Left kidney (tissue), 2 donors: ENCODE results near the gene TIAM2. TPM values are rescaled to one million over a fixed set of nuclear protein-coding genes. Genes with fewer than 3 reads are reported as not detected.

Experiments
- DNase-seq: peaks from one replicate; pipeline ENCODE4 v3.0.0-alpha.2; 2013
- polyA plus RNA-seq: library from polyadenylated mRNA; unstranded; fragments of 120-200 nt; gene quantifications from one replicate; pipeline ENCODE4 v1.2.1, GENCODE V29; 2013; ENCODE audit not compliant: insufficient read length

TIAM2 gene
- polyA plus RNA-seq, 1 donor = 24.0 TPM

DNA sequence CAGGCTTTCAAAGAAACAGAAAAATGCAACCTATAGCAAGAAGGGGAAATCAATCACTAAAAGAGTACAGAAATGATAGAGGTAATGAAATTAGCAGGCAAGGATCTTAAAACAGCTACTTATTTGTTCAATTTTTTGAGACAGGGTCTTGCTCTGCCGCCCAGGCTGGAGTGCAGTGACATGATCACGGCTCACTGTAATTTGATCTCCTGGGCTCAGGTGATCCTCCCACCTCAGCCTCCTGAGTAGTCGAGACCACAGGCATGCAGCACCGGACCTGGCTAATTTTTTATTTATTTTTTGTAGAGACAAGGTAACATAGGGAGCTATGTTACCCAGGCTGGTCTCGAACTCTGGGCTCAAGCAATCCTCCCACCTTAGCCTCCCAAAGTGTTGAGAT, 297.6 kb downstream of the TIAM2 start:
- DNase-seq = no peak

DNA sequence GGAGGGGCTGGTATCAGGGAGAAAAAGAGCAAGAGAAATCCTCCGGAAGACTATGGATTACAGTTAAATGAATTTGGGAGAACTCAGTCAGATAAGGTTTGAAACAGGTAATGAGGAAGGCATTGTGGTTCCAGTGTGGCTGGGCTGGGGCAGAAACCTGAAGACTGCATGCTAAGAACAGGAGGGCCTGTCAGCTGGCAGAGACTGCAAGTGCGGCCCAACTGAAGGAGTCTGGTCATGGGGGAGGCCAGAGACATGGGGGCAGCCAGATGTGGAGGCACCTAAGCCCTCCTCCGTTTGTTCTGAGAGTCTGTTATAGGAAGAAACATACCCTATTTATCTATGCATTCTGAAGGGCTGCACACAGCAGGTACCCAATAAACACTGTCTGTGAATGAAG, 302.6 kb downstream of the TIAM2 start:
- DNase-seq = no peak

DNA sequence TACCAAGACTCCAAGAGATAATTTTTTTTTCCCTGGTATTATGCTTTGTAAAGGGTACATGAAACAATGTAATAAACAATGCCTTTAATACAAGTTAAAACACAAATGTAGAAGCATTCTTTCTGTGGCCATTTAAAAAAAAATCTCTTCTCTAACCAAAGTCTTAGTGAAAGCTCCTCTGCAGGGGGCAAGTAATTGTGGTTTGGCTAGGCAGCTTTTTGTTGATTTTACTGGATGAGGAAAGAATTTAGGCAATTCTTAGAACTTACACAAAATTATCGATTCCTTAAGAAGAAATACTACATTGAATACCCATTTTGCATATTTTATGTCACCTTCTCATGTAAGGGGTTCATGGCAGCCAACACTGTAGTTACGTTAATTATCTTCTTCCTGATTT, 306.8 kb downstream of the TIAM2 start:
- DNase-seq = no peak

DNA sequence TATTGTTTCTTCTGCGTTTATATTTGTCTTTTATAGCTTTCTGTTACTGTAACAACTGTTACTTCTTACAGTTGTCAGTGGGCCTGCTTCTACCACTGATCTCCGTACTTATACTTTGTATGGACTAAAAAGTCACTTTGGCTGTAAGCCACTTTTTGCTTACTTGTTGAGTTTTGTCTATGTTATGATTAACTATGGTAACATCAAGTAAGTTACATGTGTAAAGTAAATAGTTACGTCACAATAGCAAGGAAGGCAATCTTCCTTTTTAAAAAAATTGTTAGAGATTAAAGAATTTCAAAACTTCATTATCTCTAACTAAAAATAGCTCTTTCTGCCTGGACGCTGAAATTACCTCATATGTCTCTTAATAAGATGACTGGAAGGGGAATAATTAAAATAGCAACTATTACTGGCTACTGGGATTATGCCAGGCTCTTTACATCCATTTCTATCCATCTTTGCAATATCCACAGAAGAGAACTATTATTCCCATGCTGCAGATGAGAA, 308.3 kb downstream of the TIAM2 start:
- no peak for DNase-seq

DNA sequence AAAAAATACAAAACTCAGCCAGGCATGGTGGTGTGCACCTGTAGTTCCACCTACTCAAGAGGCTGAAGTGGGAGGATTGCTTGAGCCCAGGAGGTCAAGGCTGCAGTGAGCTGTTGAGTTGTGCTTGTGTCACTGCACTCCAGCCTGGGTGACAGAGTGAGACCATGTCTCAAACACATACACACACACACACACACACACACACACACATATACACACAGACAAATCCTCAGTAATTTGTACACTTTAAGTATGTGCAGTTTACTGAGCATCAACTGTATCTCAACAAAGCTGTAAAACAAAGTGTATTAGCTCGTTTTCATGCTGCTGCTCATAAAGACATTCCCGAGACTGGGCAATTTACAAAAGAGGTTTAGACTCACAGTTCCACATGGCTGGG, 311.8 kb downstream of the TIAM2 start:
- DNase-seq = no peak
